GM19324 (cell line): ENCODE data around the gene GLTPD2.

Source experiments
- ATAC-seq: cut with Tn5 transposase; IDR thresholded peaks from one replicate; pipeline ENCODE4 v1.9.1; 2021; ENCODE audit warnings: mild to moderate bottlenecking, moderate library complexity; ENCODE audit not compliant: unreplicated experiment, low FRiP score

The GLTPD2 gene

DNA sequence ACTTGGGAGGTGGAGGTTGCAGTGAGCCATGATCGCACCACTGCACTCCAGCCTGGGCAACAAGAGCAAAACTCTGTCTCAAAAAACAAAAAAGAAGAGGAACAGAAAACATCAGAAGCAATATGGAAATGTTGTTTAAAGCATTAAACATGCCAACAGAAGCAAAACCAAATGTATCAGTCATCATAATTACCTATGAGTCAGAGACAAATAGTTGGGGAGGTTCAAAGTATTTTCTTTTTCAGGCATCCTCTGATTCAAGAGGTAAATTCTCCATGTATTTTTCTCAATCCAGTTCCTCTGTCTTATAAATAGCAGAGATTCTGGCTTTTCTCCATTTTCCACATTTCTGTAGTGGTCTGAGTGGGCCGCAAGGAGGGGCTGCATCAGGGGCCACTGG, 19.1 kb upstream of the GLTPD2 start:
- ATAC-seq: no peak

- no peak for ATAC-seq
These were observed 17.1 kb upstream of the GLTPD2 start, which contains the start of gene TM4SF5 for GRCh38 chr17:4771519-4772234. TM4SF5 (plus strand) TSS chr17:4771886; CDS start chr17:4771923, 37 bp downstream.

DNA sequence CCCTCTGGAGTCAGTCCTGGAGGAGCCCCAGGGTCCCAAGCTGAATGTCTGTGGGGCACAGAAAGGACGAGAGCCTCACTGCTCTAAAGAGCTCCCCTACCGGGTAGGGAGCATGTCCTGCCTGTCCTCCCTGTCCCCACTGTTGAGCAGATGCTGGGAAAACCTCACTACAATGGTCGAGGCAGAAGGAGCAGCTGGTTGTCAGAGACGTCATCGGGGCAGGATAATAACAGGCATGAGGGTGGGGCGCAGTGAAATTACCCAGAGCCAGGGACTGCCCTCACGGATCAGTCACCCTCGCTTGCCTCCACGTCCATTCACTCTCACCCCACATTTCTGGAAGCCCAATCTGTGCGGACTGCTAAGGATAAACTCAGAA, 16.5 kb upstream of the GLTPD2 start:
- ATAC-seq: no peak

GRCh38 chr17:4777969-4778760, 10.6 kb upstream of the GLTPD2 start:
- no peak for ATAC-seq

DNA sequence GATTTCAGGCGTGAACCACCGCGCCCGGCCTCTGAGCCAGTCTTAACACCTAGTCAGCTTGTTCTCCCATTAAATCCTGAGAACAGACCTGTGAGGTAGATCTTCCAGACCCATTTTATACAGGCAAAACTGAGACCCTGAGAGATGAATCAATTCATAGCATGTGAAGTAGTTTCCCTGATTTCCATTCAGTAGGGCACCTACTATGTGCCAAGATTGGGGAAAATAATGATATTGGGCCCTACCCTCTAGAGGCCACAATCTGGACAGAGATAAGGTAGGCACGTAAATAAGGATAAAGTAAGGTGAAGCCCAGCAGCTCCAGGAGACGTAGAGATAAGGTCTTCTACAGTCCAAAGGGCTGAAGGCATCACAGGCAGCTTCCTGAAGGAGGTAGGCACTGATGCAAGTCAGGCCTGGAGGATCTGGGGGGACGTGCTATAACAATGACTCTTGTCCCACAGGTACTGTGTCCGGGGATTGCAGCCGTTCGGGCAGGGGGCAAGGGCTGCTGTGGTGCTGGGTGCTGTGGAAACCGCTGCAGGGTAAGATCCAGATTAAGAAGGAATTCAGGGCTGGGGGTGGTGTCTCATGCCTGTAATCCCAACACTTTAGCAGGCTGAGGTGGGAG, 8.3 kb upstream of the GLTPD2 start:
- no peak for ATAC-seq

GRCh38 chr17:4782652-4783051, 6.1 kb upstream of the GLTPD2 start:
- no peak for ATAC-seq

DNA sequence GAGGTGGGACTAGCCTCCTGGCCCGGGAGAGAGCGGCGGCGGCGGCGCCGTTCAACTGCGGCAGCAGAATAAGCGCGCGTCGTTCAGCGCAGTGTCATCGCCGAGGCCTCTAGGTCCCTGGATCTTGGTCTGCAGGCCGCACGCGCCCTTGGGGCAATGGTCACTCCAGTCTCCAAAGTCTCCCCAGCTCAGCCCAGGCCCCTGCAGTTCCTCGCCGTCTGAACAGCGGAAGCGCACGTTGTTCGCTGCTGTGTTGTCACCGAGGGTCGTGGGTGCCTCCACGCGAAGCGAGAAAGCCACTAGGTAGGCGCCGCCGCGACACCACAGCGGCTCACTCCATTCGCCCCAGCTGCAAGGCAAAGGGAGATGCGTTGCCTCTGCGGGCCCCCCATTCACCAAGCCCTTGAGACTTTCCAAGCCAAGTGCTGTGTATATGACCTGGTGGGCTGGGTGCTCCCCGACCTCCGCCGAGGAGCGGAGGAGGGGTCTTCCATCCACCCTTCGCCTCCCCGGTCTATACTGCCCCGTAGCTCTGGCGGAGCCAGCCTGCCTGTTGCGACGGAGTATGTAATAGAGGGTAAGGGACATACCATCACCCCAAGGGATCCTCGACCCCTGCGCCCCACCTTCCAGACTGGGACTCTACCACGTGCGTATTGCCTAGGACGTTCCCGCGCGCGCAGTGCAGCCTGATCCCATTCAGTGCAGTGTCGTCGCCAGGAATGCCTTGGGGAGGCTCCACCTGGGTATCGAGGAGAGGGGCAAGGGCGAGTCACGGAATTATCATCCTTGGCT, 3.3 kb upstream of the GLTPD2 start:
- ATAC-seq: no peak

GRCh38 chr17:4786106-4786511, 2.7 kb upstream of the GLTPD2 start, which contains the start of gene VMO1:
VMO1 (minus strand) TSS chr17:4786364; CDS start chr17:4786352, 12 bp downstream.
- no peak for ATAC-seq

DNA sequence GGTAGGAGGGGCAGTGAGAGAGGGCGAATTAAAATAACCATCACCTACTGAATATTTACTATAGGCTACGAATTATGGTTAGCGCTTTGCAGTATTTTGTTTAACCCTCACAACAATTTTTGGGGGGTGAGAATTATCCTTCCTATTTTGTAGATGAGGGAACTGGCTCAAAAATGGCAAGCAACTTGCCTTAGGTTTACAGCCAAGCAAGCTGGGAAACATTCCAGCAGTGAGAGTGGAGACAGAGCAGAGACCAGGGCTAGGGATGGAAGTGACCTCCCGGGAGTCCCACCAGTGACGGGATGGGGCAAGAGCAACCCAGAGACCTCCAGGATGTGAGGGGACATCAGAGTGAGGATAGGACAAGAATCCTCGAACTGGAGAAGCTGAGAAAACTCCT, 2.2 kb upstream of the GLTPD2 start:
- ATAC-seq: no peak

- ATAC-seq: no peak
These were observed 481 bp upstream of the GLTPD2 start for GRCh38 chr17:4788159-4788806.

DNA sequence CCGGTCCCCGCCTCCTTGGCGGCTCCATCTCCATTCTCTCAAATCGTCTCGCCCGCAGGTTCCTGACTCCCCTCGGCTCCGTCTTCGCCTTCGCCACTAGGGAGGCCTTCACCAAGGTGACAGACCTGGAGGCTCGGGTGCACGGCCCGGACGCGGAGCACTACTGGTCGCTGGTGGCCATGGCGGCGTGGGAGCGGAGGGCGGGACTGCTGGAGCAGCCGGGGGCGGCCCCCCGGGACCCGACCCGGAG, 862 bp downstream of the GLTPD2 start:
- ATAC-seq: no peak

- ATAC-seq: peak; percentile 87
These were observed 1.4 kb downstream of the GLTPD2 start for GRCh38 chr17:4789951-4790704.

- no peak for ATAC-seq
These were observed 1.9 kb downstream of the GLTPD2 start for GRCh38 chr17:4790705-4791088.

- ATAC-seq: no peak
These were observed 6.4 kb downstream of the GLTPD2 start for GRCh38 chr17:4795168-4795567.

DNA sequence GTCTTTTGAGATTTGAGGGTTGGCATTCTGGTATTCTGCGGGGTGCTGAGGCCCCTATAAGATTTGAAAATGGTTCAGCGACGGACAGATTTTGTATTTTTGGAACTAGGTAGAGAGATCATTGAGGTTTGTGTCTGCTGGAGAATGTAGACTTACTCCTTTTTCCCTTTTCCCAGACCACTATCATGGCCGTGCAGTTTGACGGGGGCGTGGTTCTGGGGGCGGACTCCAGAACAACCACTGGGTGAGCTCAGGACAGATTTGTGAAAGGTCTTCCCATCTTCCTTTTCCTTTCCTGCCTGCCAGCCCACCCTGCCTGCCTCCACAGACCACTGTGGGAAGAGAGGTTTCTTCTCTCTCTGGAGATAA, 7.8 kb downstream of the GLTPD2 start:
- no peak for ATAC-seq

DNA sequence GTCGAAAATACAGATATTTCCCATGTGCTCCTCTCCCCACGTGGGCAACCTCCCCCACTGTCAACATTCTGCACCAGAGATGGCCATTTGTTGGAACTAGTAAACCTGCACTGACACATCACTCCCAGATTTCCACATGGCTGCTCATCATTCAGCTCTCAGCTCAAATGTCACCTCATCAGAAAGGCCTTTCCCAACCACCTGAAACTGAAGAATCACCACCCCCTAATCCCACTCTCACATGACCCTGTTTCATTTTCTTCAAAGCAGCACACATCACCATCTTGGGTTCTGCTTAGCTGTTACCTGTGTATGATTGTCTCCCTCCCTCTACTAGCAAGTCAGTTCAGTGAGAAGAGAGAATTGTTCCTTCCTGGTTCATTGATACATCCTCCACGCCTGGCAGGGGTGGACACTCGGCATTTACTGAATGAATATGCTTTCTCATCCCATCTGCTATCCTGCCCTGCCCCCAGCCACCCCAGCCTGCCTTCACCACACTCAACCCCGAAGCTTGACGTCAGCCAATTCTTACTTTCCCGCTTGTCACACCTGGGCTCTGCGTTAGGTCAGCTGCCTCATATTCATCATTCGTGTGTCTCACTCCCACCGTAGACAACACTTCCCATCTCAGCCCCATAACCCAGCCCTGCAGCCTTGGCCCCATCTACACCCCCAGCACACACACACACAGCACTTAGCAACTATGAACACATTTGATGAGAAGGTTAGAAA, 11.9 kb downstream of the GLTPD2 start:
- no peak for ATAC-seq

DNA sequence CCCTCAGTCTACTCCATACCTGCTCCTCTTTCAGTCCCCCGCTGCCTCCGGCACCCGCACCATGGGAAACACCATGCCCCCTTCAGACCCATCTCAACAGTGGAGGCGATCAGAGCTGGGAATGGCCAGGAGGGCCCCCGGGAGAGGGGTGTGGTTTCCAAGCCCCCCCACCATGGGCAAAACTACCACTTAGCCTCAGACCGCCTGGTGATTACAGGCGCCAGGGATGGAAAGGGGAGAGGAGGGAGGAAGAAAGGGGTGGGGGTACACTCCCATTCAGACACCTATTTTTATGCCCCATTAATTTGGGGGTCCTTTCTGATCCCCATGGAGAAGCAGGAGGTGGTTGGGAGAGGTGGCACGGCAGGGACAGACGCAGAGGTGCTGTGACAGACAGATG, 13.5 kb downstream of the GLTPD2 start, which contains the start of gene C17orf114:
C17orf114 (minus strand) TSS at position 101 of the 400 bp plus-strand sequence.
- no peak for ATAC-seq

GRCh38 chr17:4806456-4806776, 17.7 kb downstream of the GLTPD2 start:
- ATAC-seq: no peak
